HepG2 (cell line): Measurements from ENCODE around the gene KIAA1217. TPM values are rescaled to one million over a fixed set of nuclear protein-coding genes. Genes with fewer than 3 reads are reported as not detected.

Experiments used
- BHLHE40 ChIP-seq: IDR thresholded peaks from 2 replicates; pipeline ENCODE4 v1.6.1; 2011; ENCODE audit warnings: low read length, improper control_type of control experiment
- SRSF1 ChIP-seq: fragments of 200-400 bp; formaldehyde crosslinking; optimal IDR thresholded peaks from 2 replicates; pipeline ENCODE3; 2017; ENCODE audit warnings: mild to moderate bottlenecking, low read depth, low read length, moderate library complexity
- SUZ12 ChIP-seq: fragments of 150-350 bp; IDR thresholded peaks from 2 replicates; pipeline ENCODE4 v1.6.1; 2014; ENCODE audit warnings: low read depth, low read length
- ZBTB7B ChIP-seq: sonication (generic); formaldehyde crosslinking; IDR thresholded peaks from 2 replicates; pipeline ENCODE4 v1.4.0; 2020; ENCODE audit warnings: missing genetic modification reagents
- ZNF12 ChIP-seq: sonication (generic); formaldehyde crosslinking; IDR thresholded peaks from 2 replicates; pipeline ENCODE4 v1.5.0; 2020; ENCODE audit warnings: missing genetic modification reagents
- ZNF569 ChIP-seq: sonication (generic); formaldehyde crosslinking; IDR thresholded peaks from 2 replicates; pipeline ENCODE4 v1.5.0; 2020; ENCODE audit warnings: mild to moderate bottlenecking, missing genetic modification reagents, moderate library complexity, borderline replicate concordance
- ZNF687 ChIP-seq: sonication (generic); formaldehyde crosslinking; IDR thresholded peaks from 2 replicates; pipeline ENCODE4 v1.5.1; 2020; ENCODE audit warnings: mild to moderate bottlenecking, missing genetic modification reagents, moderate library complexity
- ZNF777 ChIP-seq: sonication (generic); formaldehyde crosslinking; IDR thresholded peaks from 2 replicates; pipeline ENCODE4 v1.4.0; 2020; ENCODE audit warnings: missing genetic modification reagents
- ZSCAN9 ChIP-seq: IDR thresholded peaks from 2 replicates; pipeline ENCODE4 v1.6.1; 2016; ENCODE audit warnings: borderline replicate concordance
- polyA plus RNA-seq, 8 experiments: library from polyadenylated mRNA; depleted of rRNA in 3 of 8; stranded (reverse) in 7 of 8; unstranded in 1 of 8; fragments of >200 nt; fragmentation: Illumina TruSeq in 4 of 8; extraction: Trizol in 4 of 8; gene quantifications; 2 replicates each; pipeline versions ENCODE4 v1.2.1 to v1.2.3, GENCODE V29; 2011 to 2016; ENCODE audit warnings: low read depth in 4 of 8, missing spikeins in 1 of 8, mixed read lengths in 1 of 8; ENCODE audit not compliant: insufficient read depth in 1 of 8
- total RNA-seq, 5 experiments: library from RNA; depleted of rRNA; stranded (reverse); fragments of >200 nt; fragmentation: Illumina TruSeq; extraction: Trizol; gene quantifications; 2 replicates each; pipeline ENCODE4 v1.2.3, GENCODE V29; 2016; ENCODE audit warnings: low read depth in 1 of 5

Gene KIAA1217
- total and polyA plus RNA-seq, 2 of the 13 experiments (the other 11 are each of a cell fraction or from before 2014, with no cell fraction given), result 4.6 to 10.9 TPM

- TF ChIP-seq SUZ12 (no peak), ZSCAN9 (CRISPR knock-in tag) (no peak), ZNF777 (CRISPR knock-in tag) (0 out of 2 replicates have a peak, but pooled peaks have one; percentile 40), SRSF1 (peak; percentile 71), ZNF12 (CRISPR knock-in tag) (no peak), BHLHE40 (no peak), ZNF687 (CRISPR knock-in tag) (peak; percentile 61), ZBTB7B (CRISPR knock-in tag) (peak; percentile 63; the same call in 1 of the 2 replicates), ZNF569 (CRISPR knock-in tag) (no peak)
These were observed at the start of gene KIAA1217 (continued) for GRCh38 chr10:24208661-24209431.
